Thymus (tissue), 11 donors: ENCODE data around the gene CD1B. TPM values are rescaled to one million over a fixed set of nuclear protein-coding genes. Genes with fewer than 3 reads are reported as not detected.

Experiments
- DNase-seq, 9 donors: peaks; one replicate each; pipeline ENCODE4 v3.0.0-alpha.2; 2013; ENCODE audit warnings: low spot score in 9 of 9, low read depth in 6 of 9, missing footprints in 1 of 9
- H3K27ac ChIP-seq, 2 donors: one replicate each; pipeline ENCODE4 v1.5.1; 2013; ENCODE audit warnings: control low read depth in 1 of 2, low read depth in 1 of 2, low read length in 1 of 2, mild to moderate bottlenecking in 1 of 2, moderate library complexity in 1 of 2
- H3K27me3 ChIP-seq, 2 donors: one replicate each; pipeline ENCODE4 v1.5.1; 2013; ENCODE audit warnings: low read length in 1 of 2; ENCODE audit not compliant: control insufficient read depth in 2 of 2, insufficient read depth in 1 of 2
- H3K36me3 ChIP-seq, 2 donors: one replicate each; pipeline ENCODE4 v1.5.1; 2013; ENCODE audit warnings: low read length in 1 of 2, mild to moderate bottlenecking in 1 of 2, moderate library complexity in 1 of 2; ENCODE audit not compliant: control insufficient read depth in 2 of 2, insufficient read depth in 2 of 2
- H3K4me1 ChIP-seq, 2 donors: one replicate each; pipeline ENCODE4 v1.5.1; 2013; ENCODE audit warnings: low read length in 2 of 2; ENCODE audit not compliant: control insufficient read depth in 2 of 2, insufficient read depth in 2 of 2
- H3K4me3 ChIP-seq, 2 donors: one replicate each; pipeline ENCODE4 v1.5.1; 2013; ENCODE audit warnings: low read length in 2 of 2, control low read depth in 1 of 2, mild to moderate bottlenecking in 1 of 2
- H3K9me3 ChIP-seq, 2 donors: one replicate each; pipeline ENCODE4 v1.5.1; 2013; ENCODE audit warnings: low read length in 1 of 2, mild to moderate bottlenecking in 1 of 2; ENCODE audit not compliant: control insufficient read depth in 2 of 2, insufficient read depth in 1 of 2
- WGBS: extraction: QIAGEN DNeasy Blood & Tissue Kit; methylation state at CpG from one replicate; pipeline ENCODE4 v1.1.7; 2013; 5-methylcytosine and 5-hydroxymethylcytosine counted together
- polyA plus RNA-seq: library from polyadenylated mRNA; stranded (reverse); fragments of 200-250 nt; gene quantifications from one replicate; pipeline ENCODE4 v1.2.3, GENCODE V29; 2013
- total RNA-seq: library from RNA; stranded (reverse); fragments of 120-200 nt; gene quantifications from one replicate; pipeline ENCODE4 v1.2.4, GENCODE V29; 2013
- donor health status: healthy.

Gene CD1B
- total and polyA plus RNA-seq, 2 donors, result 44.2 to 456 TPM

GRCh38 chr1:158334526-158335212 is 3.3 kb upstream of the CD1B start:
- Histone ChIP-seq H3K27ac (peak overlapping the region; percentile 69 to 98), H3K4me3 (peak overlapping the region; percentile 59 to 89), H3K36me3 (no peaks in the 10 kb centered on the region), H3K9me3 (peaks cover 1 to 14% of the 10 kb centered on the region in 2 donors), H3K4me1 (peaks cover 10 to 22% of the 10 kb centered on the region in 2 donors), H3K27me3 (no peaks in the 10 kb centered on the region)
- 23% methylated on average over 2 of the region's 2 CpGs for WGBS
- DNase-seq, result peak in 6 of 9 donors; percentile 33 to 71 (median 47)

- Histone ChIP-seq H3K27me3 (no peaks in the 10 kb centered on the region), H3K4me1 (peaks cover 10 to 26% of the 10 kb centered on the region in 2 donors), H3K9me3 (peaks cover 1 to 14% of the 10 kb centered on the region in 2 donors), H3K4me3 (peak overlapping the region; percentile 59 to 89), H3K36me3 (peaks cover 5 to 9% of the 10 kb centered on the region in 2 donors), H3K27ac (peak overlapping the region; percentile 89 to 98)
- peak in 7 of 9 donors; percentile 34 to 86 (median 67) for DNase-seq
- 23% methylated on average over 8 of the region's 8 CpGs for WGBS
Measured at GRCh38 chr1:158333405-158334155, 2.2 kb upstream of the CD1B start.

- DNase-seq, result peak in 7 of 9 donors; percentile 40 to 82 (median 59)
- 18% methylated on average over 1 of the region's 1 CpG for WGBS
- peaks cover 1 to 6% of the 10 kb centered on the region in 2 donors for H3K9me3 ChIP-seq
- H3K27me3 ChIP-seq, result no peaks in the 10 kb centered on the region
- H3K36me3 ChIP-seq, result peaks cover 8 to 19% of the 10 kb centered on the region in 2 donors
- H3K4me3 ChIP-seq, result peak overlapping the region; percentile 59 to 89
- peaks cover 10 to 24% of the 10 kb centered on the region in 2 donors for H3K4me1 ChIP-seq
- peak overlapping the region; percentile 89 to 98 for H3K27ac ChIP-seq
Measured at GRCh38 chr1:158331106-158331425, 265 bp downstream of the CD1B start.

GRCh38 chr1:158330391-158331105 is 783 bp downstream of the CD1B start:
- no peaks in the 10 kb centered on the region for H3K27me3 ChIP-seq
- DNase-seq, result peak in 7 of 9 donors; percentile 38 to 77 (median 56)
- H3K36me3 ChIP-seq, result peaks cover 8 to 20% of the 10 kb centered on the region in 2 donors
- H3K27ac ChIP-seq, result peak overlapping the region; percentile 89 to 98
- WGBS, result 35% methylated on average over 11 of the region's 11 CpGs
- H3K4me3 ChIP-seq, result peak overlapping the region; percentile 59 to 89
- H3K9me3 ChIP-seq, result peaks cover 0 to under 1% of the 10 kb centered on the region in 2 donors
- H3K4me1 ChIP-seq, result peaks cover 10 to 19% of the 10 kb centered on the region in 2 donors

GRCh38 chr1:158329733-158330132 is 1.6 kb downstream of the CD1B start:
- Histone ChIP-seq H3K4me3 (peak overlapping the region; percentile 59 to 89), H3K27ac (peak overlapping the region; percentile 89 to 98), H3K27me3 (no peaks in the 10 kb centered on the region), H3K36me3 (peaks cover 8 to 28% of the 10 kb centered on the region in 2 donors), H3K4me1 (peaks cover 7 to 14% of the 10 kb centered on the region in 2 donors), H3K9me3 (no peaks in the 10 kb centered on the region)
- peak; percentile 53 to 93 (median 80) for DNase-seq
- 18% methylated on average over 3 of the region's 3 CpGs for WGBS

- H3K4me3 ChIP-seq, result peak overlapping the region; percentile 59 to 89
- peak overlapping the region; percentile 89 to 98 for H3K27ac ChIP-seq
- DNase-seq, result peak in 7 of 9 donors; percentile 19 to 64 (median 37)
- H3K27me3 ChIP-seq, result no peaks in the 10 kb centered on the region
- H3K4me1 ChIP-seq, result peaks cover 6 to 11% of the 10 kb centered on the region in 2 donors
- no peaks in the 10 kb centered on the region for H3K9me3 ChIP-seq
- peaks cover 8 to 32% of the 10 kb centered on the region in 2 donors for H3K36me3 ChIP-seq
- whole genome bisulfite sequencing, result 43% methylated on average over 7 of the region's 7 CpGs
Measured at GRCh38 chr1:158329300-158329699, 2.0 kb downstream of the CD1B start.

GRCh38 chr1:158328426-158328825 is 2.9 kb downstream of the CD1B start:
- peak overlapping the region; percentile 59 to 89 for H3K4me3 ChIP-seq
- H3K27ac ChIP-seq, result peak overlapping the region; percentile 89 to 98
- H3K9me3 ChIP-seq, result peaks cover 2 to 8% of the 10 kb centered on the region in 2 donors
- peaks cover 16 to 41% of the 10 kb centered on the region in 2 donors for H3K36me3 ChIP-seq
- H3K4me1 ChIP-seq, result peaks cover 6 to 11% of the 10 kb centered on the region in 2 donors
- DNase-seq, result peak in 5 of 9 donors; percentile 22 to 55 (median 24)
- WGBS, result 41% methylated on average over 3 of the region's 3 CpGs
- H3K27me3 ChIP-seq, result no peaks in the 10 kb centered on the region

GRCh38 chr1:158327481-158327880 is 3.9 kb downstream of the CD1B start:
- H3K27me3 ChIP-seq, result no peaks in the 10 kb centered on the region
- H3K36me3 ChIP-seq, result peaks cover 16 to 42% of the 10 kb centered on the region in 2 donors
- peak overlapping the region; percentile 70 to 98 for H3K27ac ChIP-seq
- peak in 2 of 9 donors; percentile 15 to 27 for DNase-seq
- H3K9me3 ChIP-seq, result peaks cover 2 to 9% of the 10 kb centered on the region in 2 donors
- H3K4me1 ChIP-seq, result peaks cover 6% of the 10 kb centered on the region in 2 donors
- peak overlapping the region; percentile 59 to 89 for H3K4me3 ChIP-seq
